Measurements from ENCODE around the gene TSPEAR.

- no peak for TF ChIP-seq POLR2A (IDR thresholded peaks at IDR 0.05; ENCODE audit: low read depth, low read length)
- TF ChIP-seq SPI1 (IDR thresholded peaks at IDR 0.05; ENCODE audit: low read depth, low read length): no peak
- TF ChIP-seq POLR2AphosphoS5 (IDR thresholded peaks at IDR 0.05; ENCODE audit: low read depth, low read length): no peak
- no peak for TF ChIP-seq POU2F2 (IDR thresholded peaks at IDR 0.05; ENCODE audit: low read depth, low read length)
- TF ChIP-seq TAF1 (IDR thresholded peaks at IDR 0.05; ENCODE audit: low read depth, low read length): no peak
Measured at GRCh38 chr21:44571844-44572782, 139.3 kb downstream of the TSPEAR start.
